Measurements from ENCODE around the gene FHL1.
A peak's percentile ranks its signal among the peaks of the same experiment; 100 is the strongest.
"Not testable (repeated sequence)": the region's sequence is repeated elsewhere in the genome, so short reads cannot be mapped to it uniquely, and the experiment has no call there.

FHL1 gene

DNA sequence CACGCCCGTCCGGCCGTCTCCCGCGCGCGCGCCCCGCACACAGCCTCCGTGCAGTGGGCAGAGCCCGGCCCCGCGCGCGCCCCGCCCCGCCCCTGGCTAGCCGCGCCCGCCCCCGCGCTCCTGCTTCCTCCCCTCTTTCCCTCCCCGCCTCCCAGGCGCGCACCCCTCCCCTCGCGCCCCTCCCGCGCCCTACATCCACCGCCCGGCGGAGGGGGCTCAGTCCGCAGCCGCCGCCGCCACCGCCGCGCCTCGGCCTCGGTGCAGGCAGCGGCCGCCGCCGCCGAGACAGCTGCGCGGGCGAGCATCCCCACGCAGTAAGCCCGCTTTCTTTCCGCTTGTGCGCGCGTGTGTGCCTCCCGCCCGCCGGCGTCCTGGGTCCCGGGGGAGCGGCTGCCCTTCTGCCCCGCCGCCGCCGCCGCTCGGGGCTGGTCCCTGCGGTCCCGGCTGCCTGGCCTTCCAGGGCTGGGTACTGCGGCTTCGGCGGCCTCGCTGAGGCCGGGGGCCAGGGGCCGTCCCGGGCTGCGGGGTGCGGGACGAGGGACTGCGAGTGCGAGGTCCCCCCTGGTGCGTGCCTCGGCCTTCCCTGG, at the start of gene FHL1:
FHL1 (plus strand) TSS at position 219 of the 587 bp plus-strand sequence.
- DNase-seq (ENCODE audit: extremely low read depth, insufficient read length): no peak
- TF ChIP-seq, protein P1, sequence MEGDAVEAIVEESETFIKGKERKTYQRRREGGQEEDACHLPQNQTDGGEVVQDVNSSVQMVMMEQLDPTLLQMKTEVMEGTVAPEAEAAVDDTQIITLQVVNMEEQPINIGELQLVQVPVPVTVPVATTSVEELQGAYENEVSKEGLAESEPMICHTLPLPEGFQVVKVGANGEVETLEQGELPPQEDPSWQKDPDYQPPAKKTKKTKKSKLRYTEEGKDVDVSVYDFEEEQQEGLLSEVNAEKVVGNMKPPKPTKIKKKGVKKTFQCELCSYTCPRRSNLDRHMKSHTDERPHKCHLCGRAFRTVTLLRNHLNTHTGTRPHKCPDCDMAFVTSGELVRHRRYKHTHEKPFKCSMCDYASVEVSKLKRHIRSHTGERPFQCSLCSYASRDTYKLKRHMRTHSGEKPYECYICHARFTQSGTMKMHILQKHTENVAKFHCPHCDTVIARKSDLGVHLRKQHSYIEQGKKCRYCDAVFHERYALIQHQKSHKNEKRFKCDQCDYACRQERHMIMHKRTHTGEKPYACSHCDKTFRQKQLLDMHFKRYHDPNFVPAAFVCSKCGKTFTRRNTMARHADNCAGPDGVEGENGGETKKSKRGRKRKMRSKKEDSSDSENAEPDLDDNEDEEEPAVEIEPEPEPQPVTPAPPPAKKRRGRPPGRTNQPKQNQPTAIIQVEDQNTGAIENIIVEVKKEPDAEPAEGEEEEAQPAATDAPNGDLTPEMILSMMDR (IDR thresholded peaks at IDR 0.05; ENCODE audit: insufficient read depth, low read length, poor library complexity, severe bottlenecking): no peak
- no peaks in the 10 kb centered on the region; the same call in 1 of the 2 replicates for H3K27me3 ChIP-seq (replicated peaks; ENCODE audit: control insufficient read depth, insufficient read depth, low read length)
- no peaks in the 10 kb centered on the region for H3K36me3 ChIP-seq (ENCODE audit: control insufficient read depth, insufficient read depth, low read length)
- H3K4me3 ChIP-seq (replicated peaks; ENCODE audit: low read depth, low read length): peak within 1 kb of the TSS; percentile 35

DNA sequence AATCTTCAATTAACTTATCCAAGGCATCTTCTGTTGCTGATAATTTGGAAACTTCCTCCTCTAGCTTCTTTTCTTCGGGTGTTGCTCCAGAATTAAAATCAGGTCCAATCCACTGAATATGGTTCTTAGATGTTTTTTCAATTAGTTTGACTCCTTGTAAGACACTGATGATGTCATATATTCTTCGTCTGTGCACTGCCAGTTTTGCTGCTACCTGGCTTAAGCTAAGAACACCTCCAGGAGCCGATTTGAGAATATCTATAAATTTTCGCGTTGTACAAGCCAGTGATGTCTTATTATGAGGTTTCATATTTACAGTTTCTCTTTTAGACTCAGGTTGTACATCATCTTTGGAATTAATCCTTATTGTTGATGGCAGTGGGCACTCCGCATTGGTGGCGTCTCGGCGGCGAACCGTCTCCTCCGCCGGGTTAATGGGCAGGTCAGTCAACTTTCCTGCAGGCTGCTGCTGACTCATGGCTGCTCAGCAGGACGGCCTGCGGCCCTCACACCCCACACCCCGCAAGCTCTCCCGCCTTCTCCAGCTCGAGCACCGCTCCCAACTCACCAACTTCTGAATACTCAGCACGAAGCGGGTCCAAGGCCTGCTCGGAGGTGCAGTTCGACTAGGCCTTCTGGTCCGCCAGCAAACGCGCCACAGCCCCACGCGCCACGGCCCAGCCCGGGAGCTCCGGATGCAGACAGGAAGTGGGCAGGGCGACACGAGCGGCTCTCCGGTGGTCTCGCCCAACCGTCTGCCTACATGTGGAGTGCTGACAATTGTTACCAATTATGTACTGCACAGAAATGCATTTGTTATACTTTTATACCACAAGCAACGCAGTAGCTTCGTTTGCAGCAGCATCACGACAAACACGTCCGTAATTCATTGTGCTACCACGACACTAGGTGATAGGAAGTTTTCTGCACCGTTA, 49.2 kb upstream of the FHL1 start:
- TF ChIP-seq, protein P1 (IDR thresholded peaks at IDR 0.05; ENCODE audit: insufficient read depth, low read length, poor library complexity, severe bottlenecking): no peak
- H3K27me3 ChIP-seq (replicated peaks; ENCODE audit: control insufficient read depth, insufficient read depth, low read length): no peaks in the 10 kb centered on the region
- H3K4me3 ChIP-seq (replicated peaks; ENCODE audit: low read depth, low read length): no peak overlapping the region
- no peaks in the 10 kb centered on the region for H3K36me3 ChIP-seq (ENCODE audit: control insufficient read depth, insufficient read depth, low read length)
- DNase-seq (ENCODE audit: extremely low read depth, insufficient read length): peak; percentile 1

DNA sequence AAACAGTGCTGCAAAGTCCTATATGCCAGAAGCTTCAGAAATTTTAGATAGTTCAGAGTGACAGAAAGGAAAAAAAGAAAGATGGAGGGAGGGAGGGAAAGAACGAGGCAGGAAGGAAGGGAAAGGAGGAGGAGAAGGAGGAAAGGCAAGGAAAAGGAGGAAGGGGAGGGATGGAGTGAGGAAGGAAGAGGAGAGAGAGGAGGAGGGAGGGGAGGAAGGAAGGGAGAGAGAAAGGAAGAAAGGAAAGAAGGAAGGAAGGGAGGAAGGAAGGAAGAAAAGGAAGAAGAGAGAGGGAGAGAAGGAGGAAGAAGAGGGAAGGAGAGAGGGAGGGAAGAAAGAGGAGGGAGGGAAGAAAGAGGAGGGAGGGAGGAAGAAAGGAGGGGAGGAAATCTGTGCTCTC, 42.4 kb upstream of the FHL1 start:
- no peak overlapping the region for H3K4me3 ChIP-seq (replicated peaks; ENCODE audit: low read depth, low read length)
- DNase-seq (ENCODE audit: extremely low read depth, insufficient read length): no peak
- TF ChIP-seq, protein P1 (IDR thresholded peaks at IDR 0.05; ENCODE audit: insufficient read depth, low read length, poor library complexity, severe bottlenecking): no peak
- H3K27me3 ChIP-seq (replicated peaks; ENCODE audit: control insufficient read depth, insufficient read depth, low read length): no peaks in the 10 kb centered on the region
- H3K36me3 ChIP-seq (ENCODE audit: control insufficient read depth, insufficient read depth, low read length): no peaks in the 10 kb centered on the region

DNA sequence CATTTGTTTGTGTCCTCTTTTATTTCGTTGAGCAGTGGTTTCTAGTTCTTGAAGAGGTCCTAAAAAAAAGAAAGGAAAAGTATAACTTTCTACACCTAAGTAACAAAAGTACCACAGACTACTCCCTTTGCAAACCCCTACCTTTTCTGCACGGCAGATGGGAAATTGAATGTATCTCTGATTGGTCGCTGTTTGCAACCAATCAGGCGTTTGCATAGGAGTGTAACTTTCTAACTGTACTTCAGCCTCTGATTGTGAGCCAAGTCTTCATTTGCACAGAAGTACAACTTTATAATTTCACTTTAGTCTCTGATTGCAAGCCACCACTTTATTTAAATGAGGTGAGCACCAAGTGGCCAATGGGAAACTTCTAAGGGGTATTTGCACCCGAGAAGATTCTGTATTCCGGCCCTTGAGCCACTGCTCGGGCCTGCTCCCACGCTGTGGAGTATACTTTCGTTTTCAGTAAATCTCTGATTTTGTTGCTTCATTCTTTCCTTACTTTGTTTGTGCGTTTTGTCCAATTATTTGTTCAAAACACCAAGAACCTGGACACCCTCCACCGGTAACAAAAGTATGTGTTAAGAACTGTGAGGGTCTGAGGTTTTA, 40.3 kb upstream of the FHL1 start:
- Histone ChIP-seq H3K4me3 (replicated peaks; ENCODE audit: low read depth, low read length) (no peak overlapping the region), H3K27me3 (replicated peaks; ENCODE audit: control insufficient read depth, insufficient read depth, low read length) (no peaks in the 10 kb centered on the region), H3K36me3 (ENCODE audit: control insufficient read depth, insufficient read depth, low read length) (no peaks in the 10 kb centered on the region)
- DNase-seq (ENCODE audit: extremely low read depth, insufficient read length): no peak
- TF ChIP-seq, protein P1 (IDR thresholded peaks at IDR 0.05; ENCODE audit: insufficient read depth, low read length, poor library complexity, severe bottlenecking): no peak

DNA sequence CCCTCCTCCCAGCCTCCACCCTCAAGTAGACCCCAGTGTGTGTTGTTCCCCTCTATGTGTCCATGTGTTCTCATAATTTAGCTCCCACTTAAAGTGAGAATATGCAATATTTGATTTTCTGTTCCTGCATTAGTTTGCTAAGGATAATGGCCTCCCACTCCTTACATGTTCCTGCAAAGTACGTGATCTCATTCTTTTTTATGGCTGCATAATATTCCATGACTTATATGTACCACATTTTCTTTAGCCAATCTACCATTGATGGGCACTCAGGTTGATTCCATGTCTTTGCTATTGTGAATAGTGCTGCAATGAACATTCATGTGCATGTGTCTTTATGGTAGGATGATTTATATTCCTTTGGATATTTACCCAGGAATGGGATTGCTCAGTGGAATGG, 38.4 kb upstream of the FHL1 start:
- not testable (repeated sequence) for H3K36me3 ChIP-seq (ENCODE audit: control insufficient read depth, insufficient read depth, low read length); H3K27me3 ChIP-seq (replicated peaks; ENCODE audit: control insufficient read depth, insufficient read depth, low read length); DNase-seq (ENCODE audit: extremely low read depth, insufficient read length); H3K4me3 ChIP-seq (replicated peaks; ENCODE audit: low read depth, low read length)

DNA sequence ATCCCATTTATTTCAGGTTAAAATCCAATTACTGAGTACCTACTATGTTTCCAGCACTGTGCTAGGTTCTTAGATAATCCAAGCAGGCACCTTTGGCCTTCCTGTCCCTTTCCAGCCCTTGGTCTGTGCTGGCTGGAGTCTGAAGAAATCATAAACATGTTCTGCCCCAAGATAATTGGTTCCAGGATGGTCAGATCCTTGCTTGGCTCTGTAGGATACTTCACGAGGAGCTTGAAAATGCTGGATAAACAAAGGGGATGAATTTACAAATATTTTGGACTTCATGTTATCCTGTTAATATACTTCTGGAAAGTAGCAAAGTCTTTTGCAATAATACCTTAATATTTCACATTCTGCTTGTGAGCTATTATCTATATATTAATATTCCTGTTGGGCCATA, 35.0 kb upstream of the FHL1 start:
- H3K4me3 ChIP-seq (replicated peaks; ENCODE audit: low read depth, low read length): no peak overlapping the region
- no peak for DNase-seq (ENCODE audit: extremely low read depth, insufficient read length)
- H3K36me3 ChIP-seq (ENCODE audit: control insufficient read depth, insufficient read depth, low read length): no peaks in the 10 kb centered on the region
- no peaks in the 10 kb centered on the region for H3K27me3 ChIP-seq (replicated peaks; ENCODE audit: control insufficient read depth, insufficient read depth, low read length)
- TF ChIP-seq, protein P1 (IDR thresholded peaks at IDR 0.05; ENCODE audit: insufficient read depth, low read length, poor library complexity, severe bottlenecking): no peak

All from GM06990 (cell line).